HCT116 (cell line): Measurements from ENCODE around the gene MX2. TPM values are rescaled to one million over a fixed set of nuclear protein-coding genes. Genes with fewer than 3 reads are reported as not detected.

Experiments used
- ATAC-seq: fragments of 200-7000 bp; cut with Tn5 transposase; 2 replicates; pipeline ENCODE4 v1.9.1; 2020; ENCODE audit warnings: mild to moderate bottlenecking, moderate library complexity
- BruUV-seq: library from RNA; stranded (reverse); fragments of 400-500 nt; replicated peaks from 2 replicates; lab custom pipeline; 2021; lab: Mats Ljungman, UMichigan
- CTCF ChIA-PET: fragments of 300-600 bp; sonication (Branson Sonifier 250); formaldehyde crosslinking; loops from one replicate; lab custom pipeline; 2021; ENCODE audit warnings: antibody characterized with exemption; lab: Charles Lee
- POLR2A ChIA-PET: fragments of 300-600, 350-600 bp; sonication (Branson Sonifier 250); formaldehyde crosslinking; loops from one replicate; lab custom pipeline; 2021; ENCODE audit warnings: antibody characterized with exemption; lab: Charles Lee
- RAD21 ChIA-PET, 2 experiments: fragments of 300-600 bp; sonication (Branson Sonifier 250); formaldehyde crosslinking; loops; one replicate each; lab custom pipeline; 2023; ENCODE audit warnings: low total read pairs in 2 of 2; ENCODE audit not compliant: uncharacterized antibody in 2 of 2, unreplicated experiment in 2 of 2, low non-redundant PET in 1 of 2; lab: Charles Lee
- DNase-seq: peaks from one replicate; pipeline ENCODE4 v3.0.0-alpha.2; 2010; ENCODE audit warnings: low read depth, low spot score
- H2AFZ ChIP-seq: fragments of 200-600 bp; shearing (Covaris generic), sonication (generic); 2 replicates; pipeline ENCODE4 v1.6.1; 2017; ENCODE audit warnings: low read depth, mixed run types, mixed read lengths, antibody characterized with exemption, low read length; ENCODE audit not compliant: poor library complexity, severe bottlenecking
- H3K27ac ChIP-seq: 2 replicates; pipeline ENCODE4 v1.5.1; 2012; ENCODE audit warnings: low read depth, low read length
- H3K27me3 ChIP-seq: fragments of 200-600 bp; sonication (generic); 2 replicates; pipeline ENCODE4 v1.6.1; 2016; ENCODE audit warnings: mixed run types, low read length, mixed read lengths; ENCODE audit not compliant: insufficient read depth
- H3K36me3 ChIP-seq, 2 experiments: fragments of 200-500 bp in 1 of 2; fragments of 200-600 bp in 1 of 2; sonication (Bioruptor generic) in 1 of 2; sonication (generic) in 1 of 2; 2 replicates each; pipeline versions ENCODE4 v1.5.1 to v1.6.1; 2014 to 2016; ENCODE audit warnings: low read length in 2 of 2, inconsistent platforms in 1 of 2, mixed read lengths in 1 of 2, mixed run types in 1 of 2; ENCODE audit not compliant: insufficient read depth in 2 of 2, control insufficient read depth in 1 of 2
- H3K4me1 ChIP-seq, 2 experiments: fragments of 200-600 bp in 1 of 2; sonication (generic) in 1 of 2; 2 replicates each; pipeline versions ENCODE4 v1.5.1 to v1.6.1; 2012 to 2017; ENCODE audit warnings: low read length in 2 of 2, inconsistent platforms in 1 of 2, mild to moderate bottlenecking in 1 of 2, mixed read lengths in 1 of 2, mixed run types in 1 of 2, moderate library complexity in 1 of 2; ENCODE audit not compliant: insufficient read depth in 2 of 2, control insufficient read depth in 1 of 2
- H3K4me2 ChIP-seq: fragments of 200-600 bp; sonication (generic); 2 replicates; pipeline ENCODE4 v1.6.1; 2017; ENCODE audit warnings: mixed run types, low read length, mixed read lengths
- H3K4me3 ChIP-seq, 2 experiments: fragments of 200-600 bp in 1 of 2; sonication (generic) in 1 of 2; replicated peaks in 1 of 2; 2 replicates each; pipeline ENCODE4 v1.5.1; 2011 to 2016; ENCODE audit warnings: low read length in 2 of 2, control low read depth in 1 of 2, low read depth in 1 of 2, mild to moderate bottlenecking in 1 of 2, mixed read lengths in 1 of 2, mixed run types in 1 of 2
- H3K79me2 ChIP-seq: fragments of 200-600 bp; sonication (generic); 2 replicates; pipeline ENCODE4 v1.6.1; 2017; ENCODE audit warnings: mild to moderate bottlenecking, mixed run types, low read length, moderate library complexity, mixed read lengths; ENCODE audit not compliant: insufficient read depth
- H3K9ac ChIP-seq: fragments of 200-600 bp; sonication (generic); 2 replicates; pipeline ENCODE4 v1.6.1; 2016; ENCODE audit warnings: low read length, mixed read lengths
- H3K9me2 ChIP-seq: fragments of 200-600 bp; sonication (generic), shearing (Covaris generic); 2 replicates; pipeline ENCODE4 v1.6.1; 2017; ENCODE audit warnings: mixed run types, mild to moderate bottlenecking, moderate library complexity; ENCODE audit not compliant: insufficient read depth
- H3K9me3 ChIP-seq, 2 experiments: fragments of 200-500 bp in 1 of 2; fragments of 200-600 bp in 1 of 2; sonication (Bioruptor generic) in 1 of 2; sonication (generic) in 1 of 2; 2 replicates each; pipeline ENCODE4 v1.6.1; 2014 to 2017; ENCODE audit warnings: low read length in 2 of 2, mixed read lengths in 2 of 2, inconsistent platforms in 1 of 2, low read depth in 1 of 2, mild to moderate bottlenecking in 1 of 2, mixed run types in 1 of 2, moderate library complexity in 1 of 2; ENCODE audit not compliant: control insufficient read depth in 1 of 2, insufficient read depth in 1 of 2
- H4K20me1 ChIP-seq: fragments of 200-600 bp; sonication (generic), shearing (Covaris generic); 2 replicates; pipeline ENCODE4 v1.6.1; 2017; ENCODE audit warnings: mixed run types, mild to moderate bottlenecking, moderate library complexity; ENCODE audit not compliant: insufficient read depth
- ATF3 ChIP-seq: IDR thresholded peaks from 2 replicates; pipeline ENCODE4 v1.6.1; 2012
- CBX3 ChIP-seq: IDR thresholded peaks from 2 replicates; pipeline ENCODE4 v1.6.1; 2012; ENCODE audit warnings: low read depth
- CEBPB ChIP-seq: IDR thresholded peaks from 2 replicates; pipeline ENCODE4 v1.6.1; 2012; ENCODE audit warnings: low read depth
- EZH2phosphoT487 ChIP-seq: fragments of 200-600 bp; IDR thresholded peaks from 2 replicates; pipeline ENCODE4 v1.6.1; 2018; ENCODE audit warnings: antibody characterized with exemption, borderline replicate concordance
- JUND ChIP-seq: IDR thresholded peaks from 2 replicates; pipeline ENCODE4 v1.6.1; 2012
- RAD21 ChIP-seq: IDR thresholded peaks from 2 replicates; pipeline ENCODE4 v1.6.1; 2012; ENCODE audit warnings: low read depth, mild to moderate bottlenecking
- SP1 ChIP-seq: IDR thresholded peaks from 2 replicates; pipeline ENCODE4 v1.6.1; 2012; ENCODE audit warnings: low read depth
- YY1 ChIP-seq: IDR thresholded peaks from 2 replicates; pipeline ENCODE4 v1.6.1; 2011; ENCODE audit warnings: low read length, low read depth, moderate library complexity, mild to moderate bottlenecking; ENCODE audit not compliant: insufficient replicate concordance; ENCODE audit errors: extremely low read depth
- ZBTB33 ChIP-seq: IDR thresholded peaks from 2 replicates; pipeline ENCODE4 v1.6.1; 2011; ENCODE audit warnings: mild to moderate bottlenecking, low read length, moderate library complexity; ENCODE audit not compliant: insufficient replicate concordance; ENCODE audit errors: extremely low read depth
- intact Hi-C: fragments of 100-400 bp; cut with micrococcal nuclease; formaldehyde crosslinking; loops from 2 replicates; pipeline ENCODE4 v1.10.0; 2022
- total RNA-seq: library from RNA; stranded (reverse); gene quantifications from one replicate; pipeline ENCODE4 v1.2.1, GENCODE V29; 2021; ENCODE audit not compliant: unreplicated experiment
- TF ChIP-seq, protein P1 (sequence below), 3 experiments: fragments of 200-600 bp in 1 of 3; sonication (generic) in 1 of 3; IDR thresholded peaks in 2 of 3; conservative IDR thresholded peaks in 1 of 3; 2 replicates each; pipeline ENCODE4 v1.5.1; 2012 to 2017; ENCODE audit warnings: low read depth in 2 of 3, low read length in 2 of 3, antibody characterized with exemption in 1 of 3, borderline replicate concordance in 1 of 3, control low read depth in 1 of 3, mild to moderate bottlenecking in 1 of 3, mixed read lengths in 1 of 3, mixed run types in 1 of 3, moderate library complexity in 1 of 3; ENCODE audit not compliant: insufficient read depth in 1 of 3

The MX2 gene
- total RNA-seq, 1 experiment from 2014 or later = 0.22 TPM

- BruUV-seq = no TSS peak
- Histone ChIP-seq H3K79me2 (no peaks in the 10 kb centered on the region), H3K9me2 (no peaks in the 10 kb centered on the region), H3K4me3 (no peak overlapping the region), H4K20me1 (no peaks in the 10 kb centered on the region), H3K27ac (no peak overlapping the region), H3K4me1 (peaks cover 3 to 5% of the 10 kb centered on the region in 2 experiments; a peak in 3 of 4 replicates), H3K27me3 (no peaks in the 10 kb centered on the region), H3K4me2 (no peak overlapping the region), H3K36me3 (no peaks in the 10 kb centered on the region), H2AFZ (no peak overlapping the region), H3K9ac (no peak overlapping the region), H3K9me3 (no peaks in the 10 kb centered on the region)
- DNase-seq (no peak), ATAC-seq (no peak)
- intact Hi-C loops = no loop called here
- CTCF ChIA-PET = no interaction called here
- POLR2A ChIA-PET = no interaction called here
- TF ChIP-seq RAD21 = no peak
- no peak for TF ChIP-seq CEBPB
- TF ChIP-seq EZH2phosphoT487 = no peak
- TF ChIP-seq JUND = no peak
- TF ChIP-seq SP1 = no peak
- TF ChIP-seq, all 23 proteins: peak for 0
- RAD21 ChIA-PET = no interaction called here
Observed at GRCh38 chr21:41367301-41367944, 5.6 kb downstream of the MX2 start.

DNA sequence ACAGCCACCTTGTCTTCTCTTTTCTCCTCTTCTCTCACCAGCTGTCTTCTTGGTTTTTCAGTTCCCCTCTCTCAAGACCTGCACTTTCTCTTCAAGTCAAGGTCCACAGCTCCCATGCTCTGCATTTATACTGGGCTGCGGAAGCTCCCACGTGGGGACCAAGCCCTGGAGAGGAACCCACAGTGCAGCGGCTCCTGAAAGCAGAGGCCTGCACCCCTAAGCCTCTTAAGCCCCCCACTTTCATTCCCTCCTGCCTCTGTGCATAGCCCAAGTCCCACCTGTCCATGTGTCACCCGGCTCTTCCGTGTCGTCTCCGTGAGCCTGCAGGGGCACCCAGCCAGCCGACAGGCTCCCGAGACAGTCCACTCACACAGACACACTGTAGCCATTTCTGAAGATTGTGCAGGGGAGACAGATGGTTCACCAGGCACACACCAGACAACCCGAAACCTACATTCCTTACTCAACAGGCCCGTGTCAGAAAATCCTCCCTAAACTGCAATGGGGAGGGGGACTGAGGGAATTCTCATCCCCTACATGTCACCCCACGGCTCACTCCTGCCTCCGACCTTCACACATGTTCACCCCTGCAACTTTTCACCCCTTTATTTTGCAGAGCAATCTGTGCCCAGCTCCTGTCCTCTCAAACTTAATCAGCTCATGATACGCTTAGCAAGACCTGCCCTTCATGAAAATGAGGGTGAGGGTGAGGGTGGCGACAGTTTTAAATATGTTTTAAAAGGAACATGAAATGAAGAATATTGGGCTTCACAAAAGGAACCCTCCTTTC, 6.3 kb downstream of the MX2 start:
- H3K4me3 ChIP-seq = no peak overlapping the region
- no peak overlapping the region for H3K9ac ChIP-seq
- RAD21 ChIA-PET = no interaction called here
- no peaks in the 10 kb centered on the region for H3K9me3 ChIP-seq
- intact Hi-C loops = no loop called here
- H3K27me3 ChIP-seq = no peaks in the 10 kb centered on the region
- peaks cover 3 to 5% of the 10 kb centered on the region in 2 experiments; a peak in 3 of 4 replicates for H3K4me1 ChIP-seq
- no TSS peak for BruUV-seq
- CTCF ChIA-PET = no interaction called here
- no peak for DNase-seq
- H3K9me2 ChIP-seq = no peaks in the 10 kb centered on the region
- H3K79me2 ChIP-seq = no peaks in the 10 kb centered on the region
- POLR2A ChIA-PET = no interaction called here
- no peaks in the 10 kb centered on the region for H3K36me3 ChIP-seq
- no peak for ATAC-seq
- no peak overlapping the region for H3K4me2 ChIP-seq
- no peaks in the 10 kb centered on the region for H4K20me1 ChIP-seq
- H2AFZ ChIP-seq = no peak overlapping the region
- no peak overlapping the region for H3K27ac ChIP-seq
- TF ChIP-seq ZBTB33 (no peak), RAD21 (no peak), CBX3 (no peak), ATF3 (no peak), YY1 (no peak)
- TF ChIP-seq, protein P1, sequence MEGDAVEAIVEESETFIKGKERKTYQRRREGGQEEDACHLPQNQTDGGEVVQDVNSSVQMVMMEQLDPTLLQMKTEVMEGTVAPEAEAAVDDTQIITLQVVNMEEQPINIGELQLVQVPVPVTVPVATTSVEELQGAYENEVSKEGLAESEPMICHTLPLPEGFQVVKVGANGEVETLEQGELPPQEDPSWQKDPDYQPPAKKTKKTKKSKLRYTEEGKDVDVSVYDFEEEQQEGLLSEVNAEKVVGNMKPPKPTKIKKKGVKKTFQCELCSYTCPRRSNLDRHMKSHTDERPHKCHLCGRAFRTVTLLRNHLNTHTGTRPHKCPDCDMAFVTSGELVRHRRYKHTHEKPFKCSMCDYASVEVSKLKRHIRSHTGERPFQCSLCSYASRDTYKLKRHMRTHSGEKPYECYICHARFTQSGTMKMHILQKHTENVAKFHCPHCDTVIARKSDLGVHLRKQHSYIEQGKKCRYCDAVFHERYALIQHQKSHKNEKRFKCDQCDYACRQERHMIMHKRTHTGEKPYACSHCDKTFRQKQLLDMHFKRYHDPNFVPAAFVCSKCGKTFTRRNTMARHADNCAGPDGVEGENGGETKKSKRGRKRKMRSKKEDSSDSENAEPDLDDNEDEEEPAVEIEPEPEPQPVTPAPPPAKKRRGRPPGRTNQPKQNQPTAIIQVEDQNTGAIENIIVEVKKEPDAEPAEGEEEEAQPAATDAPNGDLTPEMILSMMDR (IDR thresholded peaks at IDR 0.05 in 2 of 3, conservative IDR thresholded peaks at IDR 0.05 in 1 of 3; ENCODE audit: borderline replicate concordance in 1 of 3, insufficient read depth in 1 of 3, low read depth in 2 of 3, low read length in 2 of 3) = no peak
